NCI-H146 treated with DMSO at 0.1 percent for 48 hours (cell line): ENCODE data around the gene MRC1.
"Not testable (repeated sequence)": the region's sequence is repeated elsewhere in the genome, so short reads cannot be mapped to it uniquely, and the experiment has no call there.

Experiments used
- DNase-seq: peaks from one replicate; lab custom pipeline; 2025; ENCODE audit not compliant: unreplicated experiment; lab: John Stamatoyannopoulos, UW

Gene MRC1

GRCh38 chr10:17904564-17904963, 95.4 kb downstream of the MRC1 start:
- no peak for DNase-seq

- DNase-seq = no peak
Measured at GRCh38 chr10:17905491-17905890, 96.3 kb downstream of the MRC1 start.

GRCh38 chr10:17906002-17906401, 96.9 kb downstream of the MRC1 start:
- DNase-seq = no peak

GRCh38 chr10:17907641-17908040, 98.5 kb downstream of the MRC1 start:
- DNase-seq = peak; percentile 2

- DNase-seq = no peak
Measured at GRCh38 chr10:17910125-17910789, 101.1 kb downstream of the MRC1 start.

- no peak for DNase-seq
Measured at GRCh38 chr10:17912754-17913153, 103.6 kb downstream of the MRC1 start.

- DNase-seq = no peak
Measured at GRCh38 chr10:17913604-17914003, 104.5 kb downstream of the MRC1 start.

- no peak for DNase-seq
Measured at GRCh38 chr10:17914169-17915045, 105.3 kb downstream of the MRC1 start.

- DNase-seq = no peak
Measured at GRCh38 chr10:17915181-17915580, 106.0 kb downstream of the MRC1 start.

- DNase-seq = no peak
Measured at GRCh38 chr10:17918187-17918903, 109.2 kb downstream of the MRC1 start.

- no peak for DNase-seq
Measured at GRCh38 chr10:17921378-17921777, 112.2 kb downstream of the MRC1 start.

GRCh38 chr10:17923728-17924127, 114.6 kb downstream of the MRC1 start:
- DNase-seq = no peak

- no peak for DNase-seq
Measured at GRCh38 chr10:17943033-17943745, 134.0 kb downstream of the MRC1 start.

- not testable (repeated sequence) for DNase-seq
Measured at GRCh38 chr10:17950269-17950668, 141.1 kb downstream of the MRC1 start.

GRCh38 chr10:17950726-17951125, 141.6 kb downstream of the MRC1 start:
- no peak for DNase-seq

- DNase-seq = no peak
Measured at GRCh38 chr10:17951868-17952371, 142.8 kb downstream of the MRC1 start, which contains the start of gene SLC39A12. TSS of gene SLC39A12 (plus strand) at chr10:17951918. CDS start at chr10:17953277, 1,359 bp downstream.

- DNase-seq = not testable (repeated sequence)
Measured at GRCh38 chr10:17954372-17954771, 145.2 kb downstream of the MRC1 start.

- no peak for DNase-seq
Measured at GRCh38 chr10:17954861-17955260, 145.7 kb downstream of the MRC1 start.

GRCh38 chr10:17958049-17958448, 148.9 kb downstream of the MRC1 start:
- no peak for DNase-seq

GRCh38 chr10:17959870-17960269, 150.7 kb downstream of the MRC1 start:
- DNase-seq = no peak
